K562 (cell line): ENCODE data around the gene CBFA2T3. TPM values are rescaled to one million over a fixed set of nuclear protein-coding genes. Genes with fewer than 3 reads are reported as not detected.
A peak's percentile ranks its signal among the peaks of the same experiment; 100 is the strongest.

Experiments
- ARID2 ChIP-seq: fragments of 450-650 bp; IDR thresholded peaks from 2 replicates; pipeline ENCODE4 v1.6.1; 2017; ENCODE audit warnings: antibody characterized with exemption, mild to moderate bottlenecking
- ASH1L ChIP-seq: fragments of 450-650 bp; IDR thresholded peaks from 2 replicates; pipeline ENCODE4 v1.6.1; 2018; ENCODE audit warnings: borderline replicate concordance, mild to moderate bottlenecking, low read depth; ENCODE audit not compliant: partially characterized antibody
- BMI1 ChIP-seq: fragments of 150-350 bp; IDR thresholded peaks from 2 replicates; pipeline ENCODE4 v1.6.1; 2014; ENCODE audit warnings: low read length
- CBFA2T3 ChIP-seq: fragments of 450-650 bp; IDR thresholded peaks from 2 replicates; pipeline ENCODE4 v1.6.1; 2017
- CXXC5 ChIP-seq: fragments of 250-450 bp; sonication (Bioruptor Pico); IDR thresholded peaks from 2 replicates; pipeline ENCODE4 v1.8.0; 2022; ENCODE audit warnings: inconsistent platforms, mild to moderate bottlenecking, moderate library complexity
- E2F3 ChIP-seq: fragments of 250-450 bp; sonication (Bioruptor Pico); IDR thresholded peaks from 2 replicates; pipeline ENCODE4 v1.4.0; 2020; ENCODE audit warnings: mild to moderate bottlenecking
- GABPA ChIP-seq: fragments of 200-800 bp; sonication (Bioruptor generic); conservative IDR thresholded peaks from 2 replicates; pipeline ENCODE4 v1.6.1; 2016; ENCODE audit warnings: low read depth, missing genetic modification characterization, missing compliant biosample characterization
- NR2F6 ChIP-seq: fragments of 450-650 bp; formaldehyde crosslinking; IDR thresholded peaks from 2 replicates; pipeline ENCODE4 v1.4.0; 2020; ENCODE audit warnings: mild to moderate bottlenecking
- PHB2 ChIP-seq: fragments of 450-650 bp; IDR thresholded peaks from 2 replicates; pipeline ENCODE4 v1.6.1; 2017; ENCODE audit warnings: low read depth
- SMAD2 ChIP-seq: fragments of 150-350 bp; IDR thresholded peaks from 2 replicates; pipeline ENCODE4 v1.6.1; 2014; ENCODE audit warnings: low read depth, mild to moderate bottlenecking, low read length
- SOX6 ChIP-seq: fragments of 450-650 bp; IDR thresholded peaks from 2 replicates; pipeline ENCODE4 v1.6.1; 2014; ENCODE audit warnings: mild to moderate bottlenecking
- SRSF9 ChIP-seq: fragments of 200-400 bp; formaldehyde crosslinking; IDR thresholded peaks from 2 replicates; pipeline ENCODE4 v1.6.1; 2017; ENCODE audit warnings: low read depth, low read length, borderline replicate concordance
- ZBTB17 ChIP-seq: fragments of 450-650 bp; formaldehyde crosslinking; IDR thresholded peaks from 2 replicates; pipeline ENCODE4 v1.4.0; 2020; ENCODE audit warnings: mild to moderate bottlenecking
- ZFPM2 ChIP-seq: fragments of 250-450 bp; sonication (Bioruptor Pico); IDR thresholded peaks from 2 replicates; pipeline ENCODE4 v1.5.1; 2022; ENCODE audit warnings: mild to moderate bottlenecking
- ZNF23 ChIP-seq: fragments of 250-450 bp; sonication (Bioruptor Pico); IDR thresholded peaks from 2 replicates; pipeline ENCODE4 v1.4.0; 2020; ENCODE audit warnings: mild to moderate bottlenecking
- ZNF766 ChIP-seq: fragments of 200-800 bp; sonication (Bioruptor generic); conservative IDR thresholded peaks from 2 replicates; pipeline ENCODE4 v1.6.1; 2016; ENCODE audit warnings: missing genetic modification characterization, missing compliant biosample characterization
- polyA plus RNA-seq, 8 experiments: library from polyadenylated mRNA; depleted of rRNA in 4 of 8; stranded (reverse) in 5 of 8; unstranded in 3 of 8; fragments of >200 nt; fragmentation: Nextera tagmentation in 2 of 8; fragmentation: Illumina TruSeq in 1 of 8; extraction: Ambion mirVana in 2 of 8; extraction: Trizol in 1 of 8; gene quantifications; 2 replicates each; pipeline versions ENCODE4 v1.2.1 to v1.2.3, GENCODE V29; 2011 to 2014; ENCODE audit warnings: inconsistent platforms in 1 of 8, missing spikeins in 1 of 8
- total RNA-seq, 7 experiments: library from RNA; depleted of rRNA in 6 of 7; stranded (reverse); fragments of >200 nt in 6 of 7; fragmentation: Illumina TruSeq in 2 of 7; extraction: Trizol in 2 of 7; gene quantifications; 2 replicates each; pipeline versions ENCODE4 v1.2.1 to v1.2.3, GENCODE V29; 2011 to 2021; ENCODE audit warnings: low replicate concordance in 1 of 7
- TF ChIP-seq, protein P1 (sequence below): fragments of 250-450 bp; sonication (Bioruptor Pico); IDR thresholded peaks from 2 replicates; pipeline ENCODE4 v1.8.0; 2022; ENCODE audit warnings: moderate library complexity, mild to moderate bottlenecking, inconsistent platforms
- TF ChIP-seq, protein P2 (sequence below): fragments of 450-650 bp; formaldehyde crosslinking; IDR thresholded peaks from 2 replicates; pipeline ENCODE4 v1.4.0; 2020; ENCODE audit warnings: mild to moderate bottlenecking, mixed read lengths
- TF ChIP-seq, protein P3 (sequence below), 2 experiments: fragments of 250-450 bp in 1 of 2; fragments of 450-650 bp in 1 of 2; sonication (Bioruptor Pico) in 1 of 2; IDR thresholded peaks; 2 replicates each; pipeline versions ENCODE4 v1.6.1 to v1.8.0; 2016 to 2021; ENCODE audit warnings: mild to moderate bottlenecking in 2 of 2, moderate library complexity in 2 of 2, missing compliant biosample characterization in 1 of 2, missing genetic modification characterization in 1 of 2
- TF ChIP-seq, protein P4 (sequence below): sonication (generic); formaldehyde crosslinking; IDR thresholded peaks from 2 replicates; pipeline ENCODE4 v1.8.0; 2023; ENCODE audit warnings: missing genetic modification reagents, mild to moderate bottlenecking, borderline replicate concordance

The CBFA2T3 gene
- total and polyA plus RNA-seq, 9 of the 15 experiments (the other 6 are each of a cell fraction or from before 2014, with no cell fraction given): 2.3 to 145 (median 6.7) TPM

DNA sequence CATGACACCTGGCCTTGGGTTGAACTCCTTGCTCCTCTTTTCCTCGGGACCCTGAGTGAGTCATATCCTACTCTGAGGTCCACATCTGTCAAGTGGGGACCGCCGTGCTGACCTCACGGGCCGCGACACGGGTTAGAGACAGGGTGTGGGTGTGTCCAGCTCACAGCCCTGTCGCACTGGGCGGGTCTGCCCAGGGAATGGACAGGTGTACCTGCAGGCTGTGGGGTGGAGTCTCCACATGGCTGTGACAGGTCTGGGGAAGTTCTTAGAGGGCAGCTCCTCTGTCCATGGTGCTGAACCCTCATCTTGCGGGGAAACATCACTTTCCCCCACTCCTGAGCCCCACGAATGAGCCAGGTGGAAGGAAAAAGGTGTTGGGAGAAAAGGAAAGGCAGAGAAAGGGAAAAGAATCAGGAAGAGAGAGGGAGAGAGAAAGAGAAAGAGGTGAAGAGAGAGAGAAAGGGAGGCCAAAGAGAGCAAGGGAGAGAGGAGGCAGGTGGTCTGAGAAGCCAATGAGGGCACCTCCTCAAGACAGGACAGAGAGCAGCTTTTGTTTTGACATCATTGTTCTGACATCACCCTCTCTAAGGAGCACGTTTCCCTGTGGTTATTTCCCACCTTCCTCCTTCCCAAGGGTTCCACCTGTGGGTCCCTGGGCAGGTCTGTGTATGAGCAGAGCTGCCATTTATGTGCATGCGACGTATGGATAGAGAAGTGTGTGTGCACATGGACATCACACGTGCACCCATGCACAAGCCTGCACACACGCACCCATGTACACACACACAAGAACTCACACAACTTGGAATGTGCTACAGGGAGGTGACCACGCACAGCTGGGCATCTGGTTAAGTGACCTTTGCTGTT, 32.6 kb upstream of the CBFA2T3 start (continued):
- TF ChIP-seq ASH1L: no peak
- no peak for TF ChIP-seq PHB2
- TF ChIP-seq, protein P1, sequence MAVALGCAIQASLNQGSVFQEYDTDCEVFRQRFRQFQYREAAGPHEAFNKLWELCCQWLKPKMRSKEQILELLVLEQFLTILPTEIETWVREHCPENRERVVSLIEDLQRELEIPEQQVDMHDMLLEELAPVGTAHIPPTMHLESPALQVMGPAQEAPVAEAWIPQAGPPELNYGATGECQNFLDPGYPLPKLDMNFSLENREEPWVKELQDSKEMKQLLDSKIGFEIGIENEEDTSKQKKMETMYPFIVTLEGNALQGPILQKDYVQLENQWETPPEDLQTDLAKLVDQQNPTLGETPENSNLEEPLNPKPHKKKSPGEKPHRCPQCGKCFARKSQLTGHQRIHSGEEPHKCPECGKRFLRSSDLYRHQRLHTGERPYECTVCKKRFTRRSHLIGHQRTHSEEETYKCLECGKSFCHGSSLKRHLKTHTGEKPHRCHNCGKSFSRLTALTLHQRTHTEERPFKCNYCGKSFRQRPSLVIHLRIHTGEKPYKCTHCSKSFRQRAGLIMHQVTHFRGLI (CRISPR knock-in tag): no peak
- TF ChIP-seq ZNF766 (CRISPR knock-in tag): peak; percentile 65; the same call in 1 of the 2 replicates
- 0 out of 2 replicates have a peak, but pooled peaks have one; percentile 19 for TF ChIP-seq CXXC5 (CRISPR knock-in tag)
- TF ChIP-seq CBFA2T3: no peak
- no peak for TF ChIP-seq SRSF9
- TF ChIP-seq, protein P2, sequence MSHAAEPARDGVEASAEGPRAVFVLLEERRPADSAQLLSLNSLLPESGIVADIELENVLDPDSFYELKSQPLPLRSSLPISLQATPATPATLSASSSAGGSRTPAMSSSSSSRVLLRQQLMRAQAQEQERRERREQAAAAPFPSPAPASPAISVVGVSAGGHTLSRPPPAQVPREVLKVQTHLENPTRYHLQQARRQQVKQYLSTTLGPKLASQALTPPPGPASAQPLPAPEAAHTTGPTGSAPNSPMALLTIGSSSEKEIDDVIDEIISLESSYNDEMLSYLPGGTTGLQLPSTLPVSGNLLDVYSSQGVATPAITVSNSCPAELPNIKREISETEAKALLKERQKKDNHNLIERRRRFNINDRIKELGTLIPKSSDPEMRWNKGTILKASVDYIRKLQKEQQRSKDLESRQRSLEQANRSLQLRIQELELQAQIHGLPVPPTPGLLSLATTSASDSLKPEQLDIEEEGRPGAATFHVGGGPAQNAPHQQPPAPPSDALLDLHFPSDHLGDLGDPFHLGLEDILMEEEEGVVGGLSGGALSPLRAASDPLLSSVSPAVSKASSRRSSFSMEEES (CRISPR knock-in tag): no peak
- no peak for TF ChIP-seq ZNF23
- TF ChIP-seq, protein P3, sequence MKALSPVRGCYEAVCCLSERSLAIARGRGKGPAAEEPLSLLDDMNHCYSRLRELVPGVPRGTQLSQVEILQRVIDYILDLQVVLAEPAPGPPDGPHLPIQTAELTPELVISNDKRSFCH (CRISPR knock-in tag; IDR thresholded peaks at IDR 0.05): no peak
- TF ChIP-seq, protein P3 (tag; IDR thresholded peaks at IDR 0.05): peak; percentile 35; the same call in 1 of the 2 replicates
- no peak for TF ChIP-seq GABPA (tag)
- no peak for TF ChIP-seq BMI1
- TF ChIP-seq ZBTB17: no peak
- no peak for TF ChIP-seq SOX6
- TF ChIP-seq NR2F6: no peak
- TF ChIP-seq SMAD2: no peak
- no peak for TF ChIP-seq E2F3 (CRISPR knock-in tag)
- TF ChIP-seq ZFPM2 (CRISPR knock-in tag): no peak
- TF ChIP-seq, protein P4, sequence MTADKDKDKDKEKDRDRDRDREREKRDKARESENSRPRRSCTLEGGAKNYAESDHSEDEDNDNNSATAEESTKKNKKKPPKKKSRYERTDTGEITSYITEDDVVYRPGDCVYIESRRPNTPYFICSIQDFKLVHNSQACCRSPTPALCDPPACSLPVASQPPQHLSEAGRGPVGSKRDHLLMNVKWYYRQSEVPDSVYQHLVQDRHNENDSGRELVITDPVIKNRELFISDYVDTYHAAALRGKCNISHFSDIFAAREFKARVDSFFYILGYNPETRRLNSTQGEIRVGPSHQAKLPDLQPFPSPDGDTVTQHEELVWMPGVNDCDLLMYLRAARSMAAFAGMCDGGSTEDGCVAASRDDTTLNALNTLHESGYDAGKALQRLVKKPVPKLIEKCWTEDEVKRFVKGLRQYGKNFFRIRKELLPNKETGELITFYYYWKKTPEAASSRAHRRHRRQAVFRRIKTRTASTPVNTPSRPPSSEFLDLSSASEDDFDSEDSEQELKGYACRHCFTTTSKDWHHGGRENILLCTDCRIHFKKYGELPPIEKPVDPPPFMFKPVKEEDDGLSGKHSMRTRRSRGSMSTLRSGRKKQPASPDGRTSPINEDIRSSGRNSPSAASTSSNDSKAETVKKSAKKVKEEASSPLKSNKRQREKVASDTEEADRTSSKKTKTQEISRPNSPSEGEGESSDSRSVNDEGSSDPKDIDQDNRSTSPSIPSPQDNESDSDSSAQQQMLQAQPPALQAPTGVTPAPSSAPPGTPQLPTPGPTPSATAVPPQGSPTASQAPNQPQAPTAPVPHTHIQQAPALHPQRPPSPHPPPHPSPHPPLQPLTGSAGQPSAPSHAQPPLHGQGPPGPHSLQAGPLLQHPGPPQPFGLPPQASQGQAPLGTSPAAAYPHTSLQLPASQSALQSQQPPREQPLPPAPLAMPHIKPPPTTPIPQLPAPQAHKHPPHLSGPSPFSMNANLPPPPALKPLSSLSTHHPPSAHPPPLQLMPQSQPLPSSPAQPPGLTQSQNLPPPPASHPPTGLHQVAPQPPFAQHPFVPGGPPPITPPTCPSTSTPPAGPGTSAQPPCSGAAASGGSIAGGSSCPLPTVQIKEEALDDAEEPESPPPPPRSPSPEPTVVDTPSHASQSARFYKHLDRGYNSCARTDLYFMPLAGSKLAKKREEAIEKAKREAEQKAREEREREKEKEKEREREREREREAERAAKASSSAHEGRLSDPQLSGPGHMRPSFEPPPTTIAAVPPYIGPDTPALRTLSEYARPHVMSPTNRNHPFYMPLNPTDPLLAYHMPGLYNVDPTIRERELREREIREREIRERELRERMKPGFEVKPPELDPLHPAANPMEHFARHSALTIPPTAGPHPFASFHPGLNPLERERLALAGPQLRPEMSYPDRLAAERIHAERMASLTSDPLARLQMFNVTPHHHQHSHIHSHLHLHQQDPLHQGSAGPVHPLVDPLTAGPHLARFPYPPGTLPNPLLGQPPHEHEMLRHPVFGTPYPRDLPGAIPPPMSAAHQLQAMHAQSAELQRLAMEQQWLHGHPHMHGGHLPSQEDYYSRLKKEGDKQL: no peak
- TF ChIP-seq ARID2: no peak
